HepG2 (cell line): ENCODE measurements around the gene RCBTB2. TPM values are rescaled to one million over a fixed set of nuclear protein-coding genes. Genes with fewer than 3 reads are reported as not detected.

Experiments used
- ATAC-seq: fragments of 200-7000 bp; cut with Tn5 transposase; 3 replicates; pipeline ENCODE4 v1.9.1; 2020; ENCODE audit warnings: mild to moderate bottlenecking, moderate library complexity
- BruUV-seq: library from RNA; stranded (reverse); fragments of 400-500 nt; replicated peaks from 2 replicates; lab custom pipeline; 2021; lab: Mats Ljungman, UMichigan
- CTCF ChIA-PET: fragments of 300-600 bp; formaldehyde crosslinking; extraction: SDS; loops from one replicate; lab custom pipeline; 2021; ENCODE audit warnings: low total read pairs, inconsistent platforms, low intra/inter-chr PET ratio; lab: Yijun Ruan, JAX
- POLR2A ChIA-PET: fragments of 350-600 bp; sonication (Branson Sonifier 250); formaldehyde crosslinking; loops from one replicate; lab custom pipeline; 2020; ENCODE audit warnings: antibody characterized with exemption, inconsistent platforms; lab: Yijun Ruan, JAX
- DNase-seq: peaks from one replicate; pipeline ENCODE4 v3.0.0-alpha.2; 2015; ENCODE audit warnings: low spot score
- FAIRE-seq: peaks from 3 replicates; lab custom pipeline; 2011; peaks lifted over from hg19 to GRCh38; lab: Jason Lieb, UNC
- H2AFZ ChIP-seq: one replicate; pipeline ENCODE4 v1.6.1; 2011; ENCODE audit warnings: low read length, inconsistent platforms
- H3K27ac ChIP-seq: fragments of 300-600 bp; 3 replicates; pipeline ENCODE4 v1.8.0; 2011; ENCODE audit warnings: mixed run types, mild to moderate bottlenecking, mixed read lengths, low read length, inconsistent platforms; ENCODE audit not compliant: insufficient read depth; ENCODE audit errors: extremely low read length
- H3K27me3 ChIP-seq, 2 experiments: fragments of 200-600 bp in 1 of 2; 2 replicates in 1 of 2; 3 replicates in 1 of 2; pipeline versions ENCODE4 v1.6.0 to v1.8.0; 2011; ENCODE audit warnings: low read length in 2 of 2, mild to moderate bottlenecking in 2 of 2, moderate library complexity in 2 of 2, inconsistent platforms in 1 of 2; ENCODE audit not compliant: insufficient read depth in 2 of 2, control insufficient read depth in 1 of 2
- H3K36me3 ChIP-seq, 2 experiments: fragments of 200-600 bp in 1 of 2; replicated peaks in 1 of 2; 2 replicates in 1 of 2; 3 replicates in 1 of 2; pipeline versions ENCODE4 v1.5.1 to v1.8.0; 2011; ENCODE audit warnings: low read length in 2 of 2, inconsistent platforms in 1 of 2; ENCODE audit not compliant: insufficient read depth in 2 of 2, control insufficient read depth in 1 of 2
- H3K4me1 ChIP-seq: 2 replicates; pipeline ENCODE4 v1.5.1; 2012; ENCODE audit warnings: low read length, inconsistent platforms; ENCODE audit not compliant: insufficient read depth
- H3K4me2 ChIP-seq: 2 replicates; pipeline ENCODE4 v1.6.0; 2011; ENCODE audit warnings: low read depth, low read length, inconsistent platforms
- H3K4me3 ChIP-seq, 3 experiments: fragments of 200-600 bp in 1 of 3; sonication (generic), shearing (Covaris generic) in 1 of 3; replicated peaks in 1 of 3; 2 replicates each; pipeline ENCODE4 v1.5.1; 2011 to 2016; ENCODE audit warnings: low read length in 3 of 3, inconsistent platforms in 2 of 3, low read depth in 2 of 3, mild to moderate bottlenecking in 2 of 3, control low read depth in 1 of 3, mixed read lengths in 1 of 3; ENCODE audit not compliant: insufficient read depth in 1 of 3
- H3K79me2 ChIP-seq: one replicate; pipeline ENCODE4 v1.6.1; 2011; ENCODE audit warnings: low read length, inconsistent platforms; ENCODE audit not compliant: insufficient read depth
- H3K9ac ChIP-seq: 2 replicates; pipeline ENCODE4 v1.6.0; 2011; ENCODE audit warnings: mild to moderate bottlenecking, low read depth, low read length, inconsistent platforms; ENCODE audit not compliant: insufficient read depth
- H3K9me3 ChIP-seq: 2 replicates; pipeline ENCODE4 v1.5.1; 2012; ENCODE audit warnings: mild to moderate bottlenecking, low read length
- H4K20me1 ChIP-seq: 2 replicates; pipeline ENCODE4 v1.6.0; 2011; ENCODE audit warnings: inconsistent platforms, mild to moderate bottlenecking, low read length, moderate library complexity; ENCODE audit not compliant: insufficient read depth
- IRF2 ChIP-seq: IDR thresholded peaks from 2 replicates; pipeline ENCODE4 v1.6.1; 2018; ENCODE audit warnings: missing genetic modification reagents, missing compliant biosample characterization
- STAG1 ChIP-seq: sonication (generic); formaldehyde crosslinking; IDR thresholded peaks from 2 replicates; pipeline ENCODE4 v1.4.0; 2020; ENCODE audit warnings: missing genetic modification reagents
- STAT5B ChIP-seq: sonication (generic); formaldehyde crosslinking; IDR thresholded peaks from 2 replicates; pipeline ENCODE4 v1.4.0; 2020; ENCODE audit warnings: missing genetic modification reagents
- ZNF121 ChIP-seq: sonication (generic); formaldehyde crosslinking; IDR thresholded peaks from 2 replicates; pipeline ENCODE4 v1.5.0; 2020; ENCODE audit warnings: mild to moderate bottlenecking, missing genetic modification reagents
- ZNF20 ChIP-seq: sonication (generic); formaldehyde crosslinking; IDR thresholded peaks from 2 replicates; pipeline ENCODE4 v1.4.0; 2020; ENCODE audit warnings: mild to moderate bottlenecking, moderate library complexity, missing genetic modification reagents
- WGBS: methylation state at CpG from one replicate; pipeline ENCODE4 v1.1.6; 2017; ENCODE audit warnings: low lambda C conversion rate; 5-methylcytosine and 5-hydroxymethylcytosine counted together
- in situ Hi-C: cut with HindIII; loops from 2 replicates; pipeline ENCODE4 v1.10.0; 2017; ENCODE audit warnings: low pct_unique_long_range_greater_than_20kb; ENCODE audit not compliant: extremely low pct_ligation_motif_present
- intact Hi-C: fragments of 100-400 bp; cut with micrococcal nuclease; formaldehyde crosslinking; loops from one replicate; pipeline ENCODE4 v1.10.0; 2022; ENCODE audit not compliant: unreplicated experiment
- polyA plus RNA-seq, 8 experiments: library from polyadenylated mRNA; depleted of rRNA in 3 of 8; stranded (reverse) in 7 of 8; unstranded in 1 of 8; fragments of >200 nt; fragmentation: Illumina TruSeq in 4 of 8; extraction: Trizol in 4 of 8; gene quantifications; 2 replicates each; pipeline versions ENCODE4 v1.2.1 to v1.2.3, GENCODE V29; 2011 to 2016; ENCODE audit warnings: low read depth in 4 of 8, missing spikeins in 1 of 8, mixed read lengths in 1 of 8; ENCODE audit not compliant: insufficient read depth in 1 of 8
- total RNA-seq, 5 experiments: library from RNA; depleted of rRNA; stranded (reverse); fragments of >200 nt; fragmentation: Illumina TruSeq; extraction: Trizol; gene quantifications; 2 replicates each; pipeline ENCODE4 v1.2.3, GENCODE V29; 2016; ENCODE audit warnings: low read depth in 1 of 5
- TF ChIP-seq, protein P1 (sequence below): sonication (generic); formaldehyde crosslinking; IDR thresholded peaks from 2 replicates; pipeline ENCODE4 v1.4.0; 2020; ENCODE audit warnings: low read depth, missing genetic modification reagents

The RCBTB2 gene
- total and polyA plus RNA-seq, 2 of the 13 experiments (the other 11 are each of a cell fraction or from before 2014, with no cell fraction given): 1.9 to 2.7 TPM

GRCh38 chr13:48510698-48511097 is 22.2 kb downstream of the RCBTB2 start:
- no peaks in the 10 kb centered on the region for H3K27me3 ChIP-seq
- no peak for ATAC-seq
- ChIA-PET CTCF (no interaction called here), POLR2A (no interaction called here)
- H3K36me3 ChIP-seq: no peaks in the 10 kb centered on the region
- in situ Hi-C loops (no loop called here), intact Hi-C loops (no loop called here)
- TF ChIP-seq STAG1 (CRISPR knock-in tag): no peak
- TF ChIP-seq, protein P1, sequence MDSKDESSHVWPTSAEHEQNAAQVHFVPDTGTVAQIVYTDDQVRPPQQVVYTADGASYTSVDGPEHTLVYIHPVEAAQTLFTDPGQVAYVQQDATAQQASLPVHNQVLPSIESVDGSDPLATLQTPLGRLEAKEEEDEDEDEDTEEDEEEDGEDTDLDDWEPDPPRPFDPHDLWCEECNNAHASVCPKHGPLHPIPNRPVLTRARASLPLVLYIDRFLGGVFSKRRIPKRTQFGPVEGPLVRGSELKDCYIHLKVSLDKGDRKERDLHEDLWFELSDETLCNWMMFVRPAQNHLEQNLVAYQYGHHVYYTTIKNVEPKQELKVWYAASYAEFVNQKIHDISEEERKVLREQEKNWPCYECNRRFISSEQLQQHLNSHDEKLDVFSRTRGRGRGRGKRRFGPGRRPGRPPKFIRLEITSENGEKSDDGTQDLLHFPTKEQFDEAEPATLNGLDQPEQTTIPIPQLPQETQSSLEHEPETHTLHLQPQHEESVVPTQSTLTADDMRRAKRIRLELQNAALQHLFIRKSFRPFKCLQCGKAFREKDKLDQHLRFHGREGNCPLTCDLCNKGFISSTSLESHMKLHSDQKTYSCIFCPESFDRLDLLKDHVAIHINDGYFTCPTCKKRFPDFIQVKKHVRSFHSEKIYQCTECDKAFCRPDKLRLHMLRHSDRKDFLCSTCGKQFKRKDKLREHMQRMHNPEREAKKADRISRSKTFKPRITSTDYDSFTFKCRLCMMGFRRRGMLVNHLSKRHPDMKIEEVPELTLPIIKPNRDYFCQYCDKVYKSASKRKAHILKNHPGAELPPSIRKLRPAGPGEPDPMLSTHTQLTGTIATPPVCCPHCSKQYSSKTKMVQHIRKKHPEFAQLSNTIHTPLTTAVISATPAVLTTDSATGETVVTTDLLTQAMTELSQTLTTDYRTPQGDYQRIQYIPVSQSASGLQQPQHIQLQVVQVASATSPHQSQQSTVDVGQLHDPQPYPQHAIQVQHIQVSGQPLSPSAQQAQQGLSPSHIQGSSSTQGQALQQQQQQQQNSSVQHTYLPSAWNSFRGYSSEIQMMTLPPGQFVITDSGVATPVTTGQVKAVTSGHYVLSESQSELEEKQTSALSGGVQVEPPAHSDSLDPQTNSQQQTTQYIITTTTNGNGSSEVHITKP (CRISPR knock-in tag): no peak
- TF ChIP-seq ZNF121 (CRISPR knock-in tag): no peak
- TF ChIP-seq ZNF20 (CRISPR knock-in tag): no peak
- no peak for TF ChIP-seq IRF2 (CRISPR knock-in tag)
- no peak for TF ChIP-seq STAT5B (CRISPR knock-in tag)
- H3K4me2 ChIP-seq: no peak overlapping the region
- no peaks in the 10 kb centered on the region for H3K79me2 ChIP-seq
- no peak for DNase-seq
- H3K4me1 ChIP-seq: peaks cover 5% of the 10 kb centered on the region; the same call in 1 of the 2 replicates
- H3K9ac ChIP-seq: no peak overlapping the region
- WGBS: 93% methylated on average over 5 of the region's 5 CpGs
- FAIRE-seq: no peak
- H4K20me1 ChIP-seq: no peaks in the 10 kb centered on the region
- BruUV-seq: no TSS peak
- H3K9me3 ChIP-seq: no peaks in the 10 kb centered on the region
- H2AFZ ChIP-seq: no peak overlapping the region
- H3K27ac ChIP-seq: no peak overlapping the region
- no peak overlapping the region for H3K4me3 ChIP-seq
